DND-41 (cell line): ENCODE results near the gene GLE1.

Experiments
- ATAC-seq: fragments of 200-7000 bp; cut with Tn5 transposase; 3 replicates; pipeline ENCODE4 v1.9.1; 2021; ENCODE audit warnings: low read depth; ENCODE audit not compliant: insufficient read depth
- DNase-seq: peaks from one replicate; pipeline ENCODE4 v3.0.0-alpha.2; 2020
- H2AFZ ChIP-seq: 2 replicates; pipeline ENCODE4 v1.6.0; 2012; ENCODE audit warnings: low read depth, low read length
- H3K27ac ChIP-seq: 2 replicates; pipeline ENCODE4 v1.5.1; 2012; ENCODE audit warnings: low read length, inconsistent platforms
- H3K27me3 ChIP-seq: fragments of 200-600 bp; sonication (generic); 2 replicates; pipeline ENCODE4 v1.6.0; 2012; ENCODE audit warnings: low read length, mild to moderate bottlenecking, inconsistent platforms; ENCODE audit not compliant: insufficient read depth, poor library complexity
- H3K36me3 ChIP-seq: 2 replicates; pipeline ENCODE4 v1.5.1; 2012; ENCODE audit warnings: low read length, inconsistent platforms; ENCODE audit not compliant: insufficient read depth
- H3K4me1 ChIP-seq: 2 replicates; pipeline ENCODE4 v1.5.1; 2012; ENCODE audit warnings: mild to moderate bottlenecking, low read length; ENCODE audit not compliant: insufficient read depth
- H3K4me2 ChIP-seq: 2 replicates; pipeline ENCODE4 v1.6.0; 2012; ENCODE audit warnings: mild to moderate bottlenecking, moderate library complexity, low read length, inconsistent platforms; ENCODE audit not compliant: insufficient read depth
- H3K4me3 ChIP-seq, 2 experiments: fragments of 200-600 bp in 1 of 2; shearing (Covaris generic) in 1 of 2; 2 replicates each; pipeline ENCODE4 v1.5.1; 2012 to 2016; ENCODE audit warnings: inconsistent platforms in 2 of 2, low read length in 2 of 2, mild to moderate bottlenecking in 2 of 2, low read depth in 1 of 2, moderate library complexity in 1 of 2
- H3K79me2 ChIP-seq: 2 replicates; pipeline ENCODE4 v1.6.0; 2012; ENCODE audit warnings: low read length, inconsistent platforms; ENCODE audit not compliant: insufficient read depth
- H3K9ac ChIP-seq: 2 replicates; pipeline ENCODE4 v1.6.0; 2012; ENCODE audit warnings: low read depth, mild to moderate bottlenecking, inconsistent platforms, low read length, moderate library complexity
- H3K9me3 ChIP-seq: 2 replicates; pipeline ENCODE4 v1.5.1; 2012; ENCODE audit warnings: low read length, moderate library complexity, mild to moderate bottlenecking, inconsistent platforms; ENCODE audit not compliant: insufficient read depth, severe bottlenecking
- H4K20me1 ChIP-seq: 2 replicates; pipeline ENCODE4 v1.6.0; 2012; ENCODE audit warnings: low read length; ENCODE audit not compliant: insufficient read depth
- CTCF ChIP-seq: IDR thresholded peaks from 2 replicates; pipeline ENCODE4 v1.5.1; 2012; ENCODE audit warnings: borderline replicate concordance, low read length, moderate library complexity, mild to moderate bottlenecking; ENCODE audit not compliant: poor library complexity, severe bottlenecking; ENCODE audit errors: extremely low read depth
- EZH2 ChIP-seq: IDR thresholded peaks from 3 replicates; pipeline ENCODE4 v1.6.1; 2012; ENCODE audit warnings: borderline replicate concordance, low read depth, mild to moderate bottlenecking, moderate library complexity, low read length, inconsistent platforms; ENCODE audit not compliant: severe bottlenecking

The GLE1 gene

GRCh38 chr9:128495296-128495695 lies 9.2 kb upstream of the GLE1 start:
- Histone ChIP-seq H3K4me2 (no peak overlapping the region), H3K36me3 (peaks cover 81% of the 10 kb centered on the region), H2AFZ (no peak overlapping the region), H3K4me3 (no peak overlapping the region), H3K4me1 (no peaks in the 10 kb centered on the region), H4K20me1 (no peaks in the 10 kb centered on the region), H3K27me3 (no peaks in the 10 kb centered on the region), H3K79me2 (no peaks in the 10 kb centered on the region), H3K9me3 (no peaks in the 10 kb centered on the region), H3K9ac (no peak overlapping the region), H3K27ac (no peak overlapping the region)
- TF ChIP-seq EZH2, result no peak
- no peak for TF ChIP-seq CTCF
- ATAC-seq (no peak), DNase-seq (no peak)

DNA sequence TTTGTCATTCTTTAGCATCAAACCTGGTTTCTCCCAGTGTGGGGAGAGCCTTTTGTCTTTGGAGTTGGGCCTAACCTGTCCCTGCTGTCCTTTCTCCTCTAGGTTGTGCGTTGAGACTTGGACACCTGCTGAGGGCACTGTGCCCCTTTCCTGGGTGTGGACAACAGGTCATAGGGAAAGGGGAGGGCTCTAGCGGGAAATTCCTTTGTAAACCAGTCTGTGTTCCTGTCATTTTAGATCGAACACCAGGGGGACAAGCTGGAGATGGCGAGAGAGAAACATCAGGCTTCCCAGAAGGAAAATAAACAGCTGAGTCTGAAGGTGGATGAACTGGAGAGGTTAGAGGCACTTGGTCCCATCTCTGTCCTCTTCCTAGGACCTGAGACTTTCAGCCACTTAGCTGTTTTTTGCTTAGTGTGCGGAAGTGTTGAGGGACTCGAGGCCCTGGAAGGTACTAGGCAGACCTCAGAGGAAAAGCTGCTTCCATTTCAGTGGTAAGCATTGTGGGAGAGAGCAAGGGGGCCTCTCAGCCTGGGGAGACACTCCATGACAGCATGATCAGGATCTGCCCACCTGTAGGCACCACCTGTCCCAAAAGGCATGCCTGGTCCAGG lies 8.6 kb upstream of the GLE1 start:
- Histone ChIP-seq H3K9ac (no peak overlapping the region), H3K27me3 (no peaks in the 10 kb centered on the region), H3K4me1 (no peaks in the 10 kb centered on the region), H3K4me3 (no peak overlapping the region), H3K79me2 (no peaks in the 10 kb centered on the region), H2AFZ (no peak overlapping the region), H3K9me3 (no peaks in the 10 kb centered on the region), H3K27ac (no peak overlapping the region), H3K4me2 (no peak overlapping the region), H4K20me1 (no peaks in the 10 kb centered on the region), H3K36me3 (peaks cover 83% of the 10 kb centered on the region)
- DNase-seq, result no peak
- no peak for TF ChIP-seq EZH2
- no peak for TF ChIP-seq CTCF
- ATAC-seq, result no peak

DNA sequence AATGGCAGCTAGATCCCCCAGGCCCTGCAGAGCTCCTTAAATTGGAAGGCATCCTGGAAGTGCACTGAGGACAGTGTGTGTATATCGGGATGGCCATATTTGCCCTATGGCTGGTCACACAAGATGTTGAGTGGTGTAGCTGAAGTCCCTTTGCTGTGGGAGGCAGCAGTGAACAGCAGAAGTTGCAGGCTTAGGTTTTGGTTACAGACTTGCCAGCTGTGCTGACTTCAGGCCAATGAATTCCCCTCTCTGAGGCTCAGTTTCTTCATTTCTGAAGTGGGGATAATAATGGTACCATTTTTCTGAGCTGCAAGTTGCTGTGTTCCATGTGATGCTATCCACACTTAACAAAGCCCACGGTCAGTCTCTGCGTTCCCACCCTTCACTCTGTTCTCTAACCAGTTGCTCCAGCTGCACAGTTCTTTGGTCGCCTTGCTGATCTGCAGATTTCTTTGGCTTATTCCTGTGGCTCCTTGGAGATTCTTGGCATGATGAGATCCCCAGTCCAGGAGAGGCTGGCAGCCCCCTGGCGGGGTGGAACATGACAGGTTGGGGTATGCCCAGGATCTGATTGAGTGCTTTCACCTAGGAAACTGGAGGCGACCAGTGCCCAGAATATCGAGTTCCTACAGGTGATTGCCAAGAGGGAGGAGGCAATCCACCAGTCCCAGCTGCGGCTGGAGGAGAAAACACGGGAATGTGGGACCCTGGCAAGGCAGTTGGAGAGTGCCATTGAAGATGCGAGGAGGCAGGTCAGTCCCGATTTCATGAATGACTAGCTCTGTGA lies 6.5 kb upstream of the GLE1 start:
- no peak; the same call in 2 of the 3 replicates for ATAC-seq
- TF ChIP-seq EZH2 (no peak), CTCF (no peak)
- H3K27me3 ChIP-seq, result no peaks in the 10 kb centered on the region
- H3K79me2 ChIP-seq, result no peaks in the 10 kb centered on the region
- no peak overlapping the region for H3K4me2 ChIP-seq
- peaks cover 78% of the 10 kb centered on the region for H3K36me3 ChIP-seq
- no peak overlapping the region for H3K27ac ChIP-seq
- no peak overlapping the region for H2AFZ ChIP-seq
- H3K4me1 ChIP-seq, result no peaks in the 10 kb centered on the region
- no peak overlapping the region for H3K4me3 ChIP-seq
- H4K20me1 ChIP-seq, result no peaks in the 10 kb centered on the region
- H3K9me3 ChIP-seq, result no peaks in the 10 kb centered on the region
- no peak overlapping the region for H3K9ac ChIP-seq
- DNase-seq, result no peak
